Thyroid gland (tissue), 4 donors: ENCODE measurements around the gene SOX1.

Experiments
- POLR2A ChIP-seq, 2 donors: fragments of 450-650 bp; IDR thresholded peaks; one replicate each; pipeline ENCODE4 v1.6.1; 2017; ENCODE audit warnings: antibody characterized with exemption in 2 of 2, mild to moderate bottlenecking in 2 of 2, moderate library complexity in 1 of 2
- TF ChIP-seq, protein P1 (sequence below), 6 experiments: fragments of 200-600 bp in 3 of 6; fragments of 450-650 bp in 3 of 6; sonication (generic) in 3 of 6; IDR thresholded peaks; one replicate each; pipeline ENCODE4 v1.5.1; 2016 to 2019; ENCODE audit warnings: antibody characterized with exemption in 6 of 6, mild to moderate bottlenecking in 2 of 6, inconsistent platforms in 1 of 6, moderate library complexity in 1 of 6

DNA sequence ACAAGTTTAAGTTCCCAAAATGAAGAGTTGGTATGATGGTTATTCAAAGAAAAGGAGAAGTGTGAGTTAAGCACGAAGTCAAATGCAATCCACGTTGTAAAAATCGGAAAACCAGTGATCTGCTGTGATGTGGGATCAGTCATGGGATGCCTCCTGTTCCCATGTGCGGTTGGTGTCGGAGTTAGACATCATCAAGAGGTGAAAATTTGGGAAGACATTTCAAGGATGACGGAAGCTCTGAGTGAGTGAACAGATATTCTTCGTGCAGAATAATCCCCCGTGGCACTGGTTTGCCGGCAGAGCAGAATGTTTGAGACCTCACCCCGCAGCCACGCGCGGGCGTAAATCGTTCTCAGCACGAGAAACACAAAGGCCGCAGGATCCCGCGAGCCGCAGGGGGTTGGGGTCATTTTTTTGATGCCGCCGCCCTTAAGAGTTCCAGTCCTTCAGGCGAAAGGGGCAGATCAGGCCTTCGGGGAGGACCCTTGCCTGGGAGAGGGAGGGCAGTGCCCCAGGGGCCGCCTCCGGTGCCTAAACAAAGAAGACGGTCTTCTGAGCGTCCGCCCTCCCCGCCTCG is 13.7 kb upstream of the SOX1 start:
- TF ChIP-seq, protein P1, sequence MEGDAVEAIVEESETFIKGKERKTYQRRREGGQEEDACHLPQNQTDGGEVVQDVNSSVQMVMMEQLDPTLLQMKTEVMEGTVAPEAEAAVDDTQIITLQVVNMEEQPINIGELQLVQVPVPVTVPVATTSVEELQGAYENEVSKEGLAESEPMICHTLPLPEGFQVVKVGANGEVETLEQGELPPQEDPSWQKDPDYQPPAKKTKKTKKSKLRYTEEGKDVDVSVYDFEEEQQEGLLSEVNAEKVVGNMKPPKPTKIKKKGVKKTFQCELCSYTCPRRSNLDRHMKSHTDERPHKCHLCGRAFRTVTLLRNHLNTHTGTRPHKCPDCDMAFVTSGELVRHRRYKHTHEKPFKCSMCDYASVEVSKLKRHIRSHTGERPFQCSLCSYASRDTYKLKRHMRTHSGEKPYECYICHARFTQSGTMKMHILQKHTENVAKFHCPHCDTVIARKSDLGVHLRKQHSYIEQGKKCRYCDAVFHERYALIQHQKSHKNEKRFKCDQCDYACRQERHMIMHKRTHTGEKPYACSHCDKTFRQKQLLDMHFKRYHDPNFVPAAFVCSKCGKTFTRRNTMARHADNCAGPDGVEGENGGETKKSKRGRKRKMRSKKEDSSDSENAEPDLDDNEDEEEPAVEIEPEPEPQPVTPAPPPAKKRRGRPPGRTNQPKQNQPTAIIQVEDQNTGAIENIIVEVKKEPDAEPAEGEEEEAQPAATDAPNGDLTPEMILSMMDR (IDR thresholded peaks at IDR 0.05) = no peak
- TF ChIP-seq POLR2A (IDR thresholded peaks at IDR 0.05) = no peak
